Measurements from ENCODE around the gene SEMA3F. TPM values are rescaled to one million over a fixed set of nuclear protein-coding genes. Genes with fewer than 3 reads are reported as not detected.

Gene SEMA3F
- total RNA-seq (2013; cell fraction: nucleolus; rRNA removed) = 0.46 TPM in 1 of 2 replicates, not detected in the other
- 0.28 TPM in 1 of 2 replicates, not detected in the other for total RNA-seq (2014; rRNA removed)
- not detected in 2 replicates for total RNA-seq (2014; rRNA removed; fragmentation: Illumina TruSeq; extraction: Trizol)
- 0.08 and 0.45 TPM in 2 replicates for total RNA-seq (2021)
- polyA plus RNA-seq (2011; ENCODE audit: low read depth) = not detected
- 0.12 and 0.15 TPM in 2 replicates for polyA plus RNA-seq (2011; rRNA removed)
- 0.21 and 0.25 TPM in 2 replicates for polyA plus RNA-seq (2011; cell fraction: cytosol; rRNA removed)
- 0.92 and 1.8 TPM in 2 replicates for polyA plus RNA-seq (2011; cell fraction: nucleus; rRNA removed)
- polyA plus RNA-seq (2012) = 0.41 and 0.69 TPM in 2 replicates
- 0.09 TPM in 1 of 2 replicates, not detected in the other for polyA plus RNA-seq (2014; fragmentation: Illumina TruSeq; extraction: Trizol)
- polyA plus RNA-seq (2014; fragmentation: Nextera tagmentation; extraction: Ambion mirVana) = not detected
- polyA plus RNA-seq (2014; rRNA removed) = not detected in 2 replicates
- not detected for polyA plus RNA-seq (2016; fragmentation: Nextera tagmentation; extraction: Ambion mirVana)
- polyA minus RNA-seq (2011; rRNA and poly(A)+ RNA removed) = 0.36 and 0.44 TPM in 2 replicates
- polyA minus RNA-seq (2011; cell fraction: cytosol; rRNA and poly(A)+ RNA removed) = 0.40 and 0.52 TPM in 2 replicates
- 0.19 and 0.73 TPM in 2 replicates for polyA minus RNA-seq (2011; cell fraction: nucleus; rRNA and poly(A)+ RNA removed)
- percentile 18 among the genes with signal in this experiment for Bru-seq, nascent RNA
- percentile 12 among the genes with signal in this experiment for BruChase-seq, experiment 1, labeled RNA remaining after a 6-hour chase
- percentile 19 among the genes with signal in this experiment for BruChase-seq, experiment 2, labeled RNA remaining after a 2-hour chase
- long read RNA-seq, experiment 1 = 0 reads
- long read RNA-seq, experiment 2 = 0 reads

- BruUV-seq (replicated peaks) = no TSS peak
- under 1% methylated on average over 49 of the region's 98 CpGs for WGBS (ENCODE audit: insufficient coverage, insufficient replicate concordance, low lambda C conversion rate, missing lambda C conversion rate)
- intact Hi-C loops (cut with micrococcal nuclease; ENCODE audit: unreplicated experiment) (no loop called here), in situ Hi-C loops (cut with MboI) (no loop called here)
- Histone ChIP-seq H3K27me3 (replicated peaks in 1 of 2; ENCODE audit: control insufficient read depth in 2 of 2, insufficient read depth in 2 of 2, low read length in 1 of 2) (peaks cover 10 to 14% of the 10 kb centered on the region in 2 experiments), H2AFZ (ENCODE audit: control insufficient read depth, low read depth, low read length) (peak within 1 kb of the TSS; percentile 55), H3K27ac (ENCODE audit: control insufficient read depth, insufficient read depth) (no peak within 1 kb of the TSS), H3K36me3 (ENCODE audit: control insufficient read depth in 2 of 2, insufficient read depth in 2 of 2, low read length in 1 of 2) (no peaks in the 10 kb centered on the region), H4K20me1 (ENCODE audit: control insufficient read depth, insufficient read depth) (no peaks in the 10 kb centered on the region), H3K9ac (ENCODE audit: control insufficient read depth, insufficient read depth, low read length) (no peak within 1 kb of the TSS), H3K79me2 (ENCODE audit: control insufficient read depth, insufficient read depth, low read length) (no peaks in the 10 kb centered on the region), H3K4me1 (ENCODE audit: control insufficient read depth, insufficient read depth, low read length) (no peaks in the 10 kb centered on the region; the same call in 1 of the 2 replicates), H3K9me3 (replicated peaks; ENCODE audit: control insufficient read depth, insufficient read depth, low read length) (no peaks in the 10 kb centered on the region), H3K4me3 (peak within 1 kb of the TSS; percentile 57; the same call in 1 of the 2 replicates), H3K4me2 (ENCODE audit: control insufficient read depth, insufficient read depth) (peak within 1 kb of the TSS; percentile 95)
- FAIRE-seq (no peak), ATAC-seq (peak; percentile 92), DNase-seq (ENCODE audit: low read depth, low spot score) (no peak)
- ChIA-PET SMC1A (ENCODE audit: uncharacterized antibody, unreplicated experiment) (no interaction called here), RAD21 (ENCODE audit: unreplicated experiment) (no interaction called here), CTCF (no interaction called here), POLR2A (no interaction called here)
- TF ChIP-seq NR2F1 (conservative IDR thresholded peaks at IDR 0.05) (0 out of 2 replicates have a peak, but pooled peaks have one; percentile 27), IRF3 (IDR thresholded peaks at IDR 0.05) (no peak), PAX8 (IDR thresholded peaks at IDR 0.05) (no peak), MEF2B (IDR thresholded peaks at IDR 0.05; ENCODE audit: partially characterized antibody, poor library complexity, severe bottlenecking) (no peak), PRDM15 (CRISPR knock-in tag; IDR thresholded peaks at IDR 0.05) (no peak), YBX1 (IDR thresholded peaks at IDR 0.05) (no peak), WRNIP1 (IDR thresholded peaks at IDR 0.05; ENCODE audit: borderline replicate concordance, low read depth, low read length) (no peak), BACH1 (IDR thresholded peaks at IDR 0.05; ENCODE audit: borderline replicate concordance) (no peak), HDAC6 (IDR thresholded peaks at IDR 0.05; ENCODE audit: unreplicated experiment) (peak; percentile 87), USF2 (IDR thresholded peaks at IDR 0.05; ENCODE audit: borderline replicate concordance, low read depth, low read length) (no peak), MTA2 (IDR thresholded peaks at IDR 0.05; ENCODE audit: low read depth) (no peak)
Observed at GRCh38 chr3:50154840-50155490, at the start of gene SEMA3F. TSS of gene SEMA3F (plus strand) at chr3:50155324. CDS start at chr3:50159623, 4,299 bp downstream.
